Tibial nerve (tissue), 4 donors: ENCODE data around the gene KIF1A. TPM values are rescaled to one million over a fixed set of nuclear protein-coding genes. Genes with fewer than 3 reads are reported as not detected.
"Not testable (repeated sequence)": the region's sequence is repeated elsewhere in the genome, so short reads cannot be mapped to it uniquely, and the experiment has no call there.

Experiments
- DNase-seq, 2 donors: peaks; one replicate each; pipeline ENCODE4 v3.0.0-alpha.2; 2019; ENCODE audit warnings: low spot score in 2 of 2
- H3K27ac ChIP-seq, 4 donors: fragments of 200-600 bp; sonication (generic) in 3 of 4; one replicate each; pipeline ENCODE4 v1.5.1; 2017 to 2019; ENCODE audit warnings: mild to moderate bottlenecking in 1 of 4
- H3K27me3 ChIP-seq, 2 donors: fragments of 200-600 bp; sonication (generic) in 1 of 2; one replicate each; pipeline versions ENCODE4 v1.5.1 to v1.6.0; 2017 to 2019
- H3K36me3 ChIP-seq, 3 donors: fragments of 200-600 bp; sonication (generic); one replicate each; pipeline ENCODE4 v1.5.1; 2018 to 2019
- H3K4me1 ChIP-seq, 4 donors: fragments of 200-600 bp; sonication (generic) in 3 of 4; one replicate each; pipeline ENCODE4 v1.5.1; 2017 to 2019
- H3K4me3 ChIP-seq, 4 donors: fragments of 200-600 bp; sonication (generic) in 3 of 4; one replicate each; pipeline ENCODE4 v1.5.1; 2017 to 2019; ENCODE audit warnings: mild to moderate bottlenecking in 1 of 4, moderate library complexity in 1 of 4
- H3K9me3 ChIP-seq, 4 donors: fragments of 200-600 bp; sonication (generic) in 3 of 4; one replicate each; pipeline ENCODE4 v1.5.1; 2017 to 2019
- EP300 ChIP-seq, 2 donors: sonication (generic); formaldehyde crosslinking; IDR thresholded peaks; one replicate each; pipeline ENCODE4 v1.6.1; 2017; ENCODE audit warnings: antibody characterized with exemption in 2 of 2, mild to moderate bottlenecking in 1 of 2
- POLR2A ChIP-seq, 2 donors: fragments of 450-650 bp; IDR thresholded peaks; one replicate each; pipeline ENCODE4 v1.6.1; 2017; ENCODE audit warnings: antibody characterized with exemption in 2 of 2, mild to moderate bottlenecking in 2 of 2, moderate library complexity in 2 of 2
- WGBS, 2 donors: methylation state at CpG; one replicate each; pipeline ENCODE4 v1.1.5; 2018; 5-methylcytosine and 5-hydroxymethylcytosine counted together
- total RNA-seq, 4 donors: library from RNA; depleted of rRNA; stranded (reverse); fragments of >200 nt; gene quantifications; one replicate each; pipeline ENCODE4 v1.1.0, GENCODE V29; 2016
- TF ChIP-seq, protein P1 (sequence below), 5 experiments: fragments of 200-600 bp in 3 of 5; fragments of 450-650 bp in 2 of 5; sonication (generic) in 3 of 5; IDR thresholded peaks; one replicate each; pipeline ENCODE4 v1.5.1; 2016 to 2019; ENCODE audit warnings: antibody characterized with exemption in 5 of 5, mild to moderate bottlenecking in 3 of 5, moderate library complexity in 2 of 5

The KIF1A gene
- total RNA-seq, 4 donors from 2014 or later = 31.9 to 82.2 (median 45.3) TPM

DNA sequence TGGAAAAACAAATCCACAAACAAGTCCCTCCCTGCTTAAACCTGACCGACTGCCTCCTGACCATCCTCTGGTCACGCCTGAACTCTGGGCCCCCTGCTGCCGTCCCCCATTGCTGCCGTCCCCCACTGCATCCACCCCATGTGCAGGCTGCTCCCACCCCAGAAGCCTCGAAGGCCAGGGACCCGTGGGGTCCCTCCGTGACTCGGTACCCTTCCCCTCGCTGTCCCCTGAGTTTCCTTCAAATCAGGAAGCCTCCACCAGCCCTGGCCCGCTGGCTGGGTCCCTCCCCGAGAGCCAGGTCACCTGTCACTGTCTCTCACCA is 30.7 kb upstream of the KIF1A start:
- no peak overlapping the region for H3K27ac ChIP-seq
- no peak for DNase-seq
- no peak overlapping the region for H3K4me3 ChIP-seq
- WGBS, 2 donors = 57 to 68% methylated on average over 10 to 11 of the region's 11 CpGs
- H3K27me3 ChIP-seq = no peaks in the 10 kb centered on the region
- H3K36me3 ChIP-seq = no peaks in the 10 kb centered on the region
- no peak for TF ChIP-seq POLR2A (IDR thresholded peaks at IDR 0.05)
- TF ChIP-seq, protein P1, sequence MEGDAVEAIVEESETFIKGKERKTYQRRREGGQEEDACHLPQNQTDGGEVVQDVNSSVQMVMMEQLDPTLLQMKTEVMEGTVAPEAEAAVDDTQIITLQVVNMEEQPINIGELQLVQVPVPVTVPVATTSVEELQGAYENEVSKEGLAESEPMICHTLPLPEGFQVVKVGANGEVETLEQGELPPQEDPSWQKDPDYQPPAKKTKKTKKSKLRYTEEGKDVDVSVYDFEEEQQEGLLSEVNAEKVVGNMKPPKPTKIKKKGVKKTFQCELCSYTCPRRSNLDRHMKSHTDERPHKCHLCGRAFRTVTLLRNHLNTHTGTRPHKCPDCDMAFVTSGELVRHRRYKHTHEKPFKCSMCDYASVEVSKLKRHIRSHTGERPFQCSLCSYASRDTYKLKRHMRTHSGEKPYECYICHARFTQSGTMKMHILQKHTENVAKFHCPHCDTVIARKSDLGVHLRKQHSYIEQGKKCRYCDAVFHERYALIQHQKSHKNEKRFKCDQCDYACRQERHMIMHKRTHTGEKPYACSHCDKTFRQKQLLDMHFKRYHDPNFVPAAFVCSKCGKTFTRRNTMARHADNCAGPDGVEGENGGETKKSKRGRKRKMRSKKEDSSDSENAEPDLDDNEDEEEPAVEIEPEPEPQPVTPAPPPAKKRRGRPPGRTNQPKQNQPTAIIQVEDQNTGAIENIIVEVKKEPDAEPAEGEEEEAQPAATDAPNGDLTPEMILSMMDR (IDR thresholded peaks at IDR 0.05) = no peak
- TF ChIP-seq EP300 (IDR thresholded peaks at IDR 0.05) = no peak
- peaks cover 0 to 12% (median 0%) of the 10 kb centered on the region in 4 donors for H3K9me3 ChIP-seq
- H3K4me1 ChIP-seq = peaks cover 0 to 7% (median 0%) of the 10 kb centered on the region in 4 donors

DNA sequence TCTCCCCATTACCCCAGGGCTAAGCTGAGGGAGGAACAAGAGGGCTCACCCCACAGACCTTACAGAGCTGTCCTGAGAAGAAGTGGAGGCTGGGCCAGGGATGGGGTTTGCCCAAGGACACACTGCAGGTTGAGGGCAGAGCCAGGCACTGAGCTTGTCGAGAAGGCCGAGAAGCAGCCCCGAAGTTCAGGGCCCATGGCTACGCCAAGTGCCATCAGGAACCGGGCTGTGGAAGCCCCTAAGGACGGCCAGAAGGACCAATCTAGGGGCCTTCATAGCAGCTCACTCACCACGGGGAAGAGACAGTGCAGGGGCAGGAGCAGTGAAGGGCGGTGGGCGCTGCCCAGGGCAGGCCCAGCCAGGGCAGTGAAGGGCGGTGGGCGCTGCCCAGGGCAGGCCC is 30.0 kb upstream of the KIF1A start:
- no peak for DNase-seq
- WGBS, 2 donors = 83 to 90% methylated on average over 11 of the region's 11 CpGs
- H3K9me3 ChIP-seq = peaks cover 0 to 11% (median 0%) of the 10 kb centered on the region in 4 donors
- H3K27ac ChIP-seq = no peak overlapping the region
- no peaks in the 10 kb centered on the region for H3K36me3 ChIP-seq
- TF ChIP-seq EP300 (IDR thresholded peaks at IDR 0.05) = no peak
- peaks cover 0 to 7% (median 0%) of the 10 kb centered on the region in 4 donors for H3K4me1 ChIP-seq
- no peak overlapping the region for H3K4me3 ChIP-seq
- no peaks in the 10 kb centered on the region for H3K27me3 ChIP-seq

DNA sequence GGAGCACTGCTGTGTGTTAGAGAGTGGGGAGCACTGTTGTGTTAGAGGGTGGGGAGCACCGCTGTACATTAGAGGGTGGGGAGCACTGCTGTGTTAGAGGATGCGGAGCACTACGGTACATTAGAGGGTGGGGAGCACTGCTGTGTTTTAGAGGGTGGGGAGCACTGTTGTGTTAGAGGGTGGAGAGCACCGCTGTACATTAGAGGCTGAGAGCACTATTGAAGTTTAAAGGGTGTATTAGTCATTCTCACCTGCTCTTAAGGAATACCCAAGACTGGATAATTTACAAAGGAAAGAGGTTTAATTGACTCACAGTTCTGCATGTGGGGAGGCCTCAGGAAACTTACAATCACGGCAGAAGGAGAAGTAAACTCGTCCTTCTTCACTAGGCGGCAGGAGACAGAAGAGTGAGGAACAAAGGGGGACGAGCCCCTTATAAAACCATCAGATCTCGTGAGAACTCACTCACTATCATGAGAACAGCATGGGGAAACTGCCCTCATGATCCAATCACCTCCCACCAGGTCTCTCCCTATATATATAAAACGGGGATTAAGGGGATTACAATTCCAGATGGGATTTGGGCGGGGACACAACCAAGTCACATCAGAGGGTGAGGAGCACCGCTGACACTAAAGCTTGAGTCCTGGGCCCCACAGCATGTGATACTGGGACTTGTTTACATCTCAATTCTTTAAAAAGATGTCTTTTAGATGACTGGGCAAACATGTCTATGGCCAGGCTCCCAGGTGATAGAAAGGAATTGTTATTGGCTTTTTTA is 29.1 kb upstream of the KIF1A start:
- Histone ChIP-seq H3K27me3 (no peaks in the 10 kb centered on the region), H3K9me3 (peaks cover 0 to 2% (median 0%) of the 10 kb centered on the region in 4 donors), H3K4me3 (no peak overlapping the region), H3K4me1 (peaks cover 0 to 7% (median 0%) of the 10 kb centered on the region in 4 donors), H3K36me3 (no peaks in the 10 kb centered on the region), H3K27ac (no peak overlapping the region)
- TF ChIP-seq, protein P1 (IDR thresholded peaks at IDR 0.05) = no peak
- TF ChIP-seq EP300 (IDR thresholded peaks at IDR 0.05) = no peak
- TF ChIP-seq POLR2A (IDR thresholded peaks at IDR 0.05) = no peak
- DNase-seq = no peak
- WGBS, 2 donors = 69 to 72% methylated on average over 12 of the region's 12 CpGs

DNA sequence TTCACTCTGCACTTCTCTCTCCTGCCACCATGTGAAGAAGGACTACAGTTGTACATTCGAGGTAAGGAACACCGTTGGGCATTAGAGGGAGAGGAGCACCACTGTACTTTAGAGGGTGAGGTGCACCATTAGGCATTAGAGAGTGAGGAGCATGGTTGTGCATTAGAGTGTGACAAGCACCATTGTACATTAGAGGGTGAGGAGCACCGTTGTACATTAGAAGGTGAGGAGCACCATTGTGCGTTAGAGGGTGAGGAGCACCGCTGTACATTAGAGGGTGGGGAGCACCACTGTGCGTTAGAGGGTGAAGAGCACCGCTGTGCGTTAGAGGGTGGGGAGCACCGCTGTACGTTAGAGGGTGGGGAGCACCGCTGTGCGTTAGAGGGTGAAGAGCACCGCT is 27.8 kb upstream of the KIF1A start:
- no peak for TF ChIP-seq EP300 (IDR thresholded peaks at IDR 0.05)
- TF ChIP-seq, protein P1 (IDR thresholded peaks at IDR 0.05) = no peak
- TF ChIP-seq POLR2A (IDR thresholded peaks at IDR 0.05) = no peak
- WGBS, 2 donors = 87 to 89% methylated on average over 13 of the region's 13 CpGs
- Histone ChIP-seq H3K4me1 (peaks cover 0 to 7% (median 0%) of the 10 kb centered on the region in 4 donors), H3K36me3 (no peaks in the 10 kb centered on the region), H3K27me3 (no peaks in the 10 kb centered on the region), H3K4me3 (no peak overlapping the region), H3K9me3 (no peaks in the 10 kb centered on the region), H3K27ac (no peak overlapping the region)
- DNase-seq = no peak

DNA sequence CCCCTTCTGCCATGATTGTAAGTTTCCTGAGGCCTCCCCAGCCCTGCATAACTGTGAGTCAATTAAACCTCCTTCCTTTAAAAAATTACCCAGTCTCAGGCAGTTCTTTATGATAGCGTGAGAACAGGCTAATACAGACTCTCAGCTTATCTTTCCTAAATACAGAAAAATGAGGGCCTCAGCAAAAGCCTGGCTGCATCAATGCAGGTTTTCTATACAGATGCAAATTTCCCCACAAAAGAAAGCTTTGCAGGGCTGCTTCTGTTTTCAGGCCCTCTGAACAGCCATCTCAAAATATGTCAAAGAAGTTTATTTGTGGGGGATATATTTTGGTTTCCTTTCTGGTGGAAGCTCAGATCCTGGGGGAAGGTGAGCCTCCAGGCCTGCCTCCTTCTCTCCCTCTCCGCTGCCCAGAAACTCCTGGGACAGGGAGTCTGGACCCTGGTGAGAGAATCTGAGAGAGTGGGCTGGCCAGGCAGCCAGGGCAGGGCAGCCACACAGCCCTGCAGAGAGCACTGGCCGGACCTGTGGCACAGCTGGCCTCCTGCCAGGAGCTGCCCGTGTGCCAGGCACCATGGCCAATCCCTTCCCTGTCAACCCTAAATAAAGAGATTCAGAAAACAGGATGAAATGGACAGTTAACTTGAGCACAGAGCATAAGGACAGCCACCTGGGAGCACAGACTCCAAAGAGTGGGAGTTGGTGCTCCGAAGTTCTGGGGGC is 27.0 kb upstream of the KIF1A start:
- Histone ChIP-seq H3K4me1 (peaks cover 0 to 7% (median 0%) of the 10 kb centered on the region in 4 donors), H3K9me3 (no peaks in the 10 kb centered on the region), H3K36me3 (no peaks in the 10 kb centered on the region), H3K27ac (no peak overlapping the region), H3K27me3 (no peaks in the 10 kb centered on the region), H3K4me3 (no peak overlapping the region)
- TF ChIP-seq POLR2A (IDR thresholded peaks at IDR 0.05) (no peak), EP300 (IDR thresholded peaks at IDR 0.05) (no peak)
- TF ChIP-seq, protein P1 (IDR thresholded peaks at IDR 0.05) = no peak
- 64 to 68% methylated on average over 5 of the region's 5 CpGs for WGBS, 2 donors
- no peak for DNase-seq

DNA sequence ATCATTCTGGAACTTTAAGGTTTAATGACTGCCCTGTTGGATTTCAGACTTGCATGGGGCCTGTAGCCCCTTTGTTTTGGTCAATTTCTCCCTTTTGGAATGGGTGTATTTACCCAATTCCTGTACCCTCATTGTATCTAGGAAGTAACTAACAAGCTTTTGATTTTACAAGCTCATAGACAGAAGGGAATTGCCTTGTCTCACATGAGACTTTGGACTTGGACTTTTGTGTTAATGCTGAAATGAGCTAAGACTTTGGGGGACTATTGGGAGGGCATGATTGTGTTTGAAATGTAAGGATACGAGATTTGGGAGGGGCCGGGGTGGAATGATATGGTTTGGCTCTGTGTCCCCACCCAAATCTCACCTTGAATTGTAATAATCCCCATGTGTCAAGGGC is 26.3 kb upstream of the KIF1A start:
- not testable (repeated sequence) for H3K4me1 ChIP-seq, H3K27me3 ChIP-seq, H3K36me3 ChIP-seq, DNase-seq, H3K9me3 ChIP-seq, H3K27ac ChIP-seq, H3K4me3 ChIP-seq
- WGBS, 2 donors = 88 to 93% methylated on average over 2 of the region's 2 CpGs
